Measurements from ENCODE around the gene MINDY4.
A peak's percentile ranks its signal among the peaks of the same experiment; 100 is the strongest.

Gene MINDY4

GRCh38 chr7:30894866-30895605, 123.8 kb downstream of the MINDY4 start:
- Histone ChIP-seq H2AFZ (ENCODE audit: low read length) (no peak overlapping the region), H2BK5ac (ENCODE audit: low read length) (no peak overlapping the region), H3K79me1 (ENCODE audit: low read depth, low read length) (no peaks in the 10 kb centered on the region), H2BK15ac (ENCODE audit: low read length) (no peak overlapping the region), H4K91ac (ENCODE audit: low read depth, low read length, poor library complexity) (no peak overlapping the region), H2BK12ac (ENCODE audit: low read length) (peak overlapping the region; percentile 8), H3K27me3 (ENCODE audit: control insufficient read depth in 3 of 3, insufficient read depth in 3 of 3, low read depth in 1 of 3, low read length in 3 of 3) (no peaks in the 10 kb centered on the region), H2AK5ac (ENCODE audit: low read depth, low read length) (no peak overlapping the region), H3K18ac (ENCODE audit: low read length) (no peak overlapping the region), H3K4ac (ENCODE audit: low read length) (no peak overlapping the region), H2BK120ac (ENCODE audit: low read depth, low read length) (no peak overlapping the region), H3K4me3 (ENCODE audit: low read length in 2 of 2) (no peak overlapping the region), H3K4me1 (ENCODE audit: control insufficient read depth in 2 of 2, insufficient read depth in 1 of 2, low read depth in 1 of 2, low read length in 2 of 2) (peaks cover 0 to 7% of the 10 kb centered on the region in 2 donors), H3K4me2 (ENCODE audit: insufficient read depth, low read length, poor library complexity, severe bottlenecking) (no peak overlapping the region), H3K14ac (ENCODE audit: low read length) (peak overlapping the region; percentile 4), H3K9me3 (replicated peaks in 1 of 2; ENCODE audit: control insufficient read depth in 2 of 2, insufficient read depth in 1 of 2, low read depth in 1 of 2, low read length in 2 of 2) (no peaks in the 10 kb centered on the region), H4K8ac (ENCODE audit: low read depth, low read length) (no peak overlapping the region), H3K9ac (ENCODE audit: low read depth, low read length, poor library complexity) (no peak overlapping the region), H3K36me3 (replicated peaks in 1 of 2; ENCODE audit: control insufficient read depth in 2 of 2, insufficient read depth in 2 of 2, low read length in 2 of 2) (no peaks in the 10 kb centered on the region), H3K23ac (ENCODE audit: low read depth, low read length, poor library complexity) (no peak overlapping the region), H3K27ac (replicated peaks; ENCODE audit: low read length) (no peak overlapping the region)
- no CpG with 5 or more reads among the region's 14 CpGs for WGBS, 2 donors (ENCODE audit: extremely low coverage in 2 of 2, insufficient read length in 2 of 2, insufficient replicate concordance in 1 of 2)
- no peak for DNase-seq (ENCODE audit: low spot score)

- H2BK5ac ChIP-seq (ENCODE audit: low read length) = no peak overlapping the region
- no peaks in the 10 kb centered on the region for H3K27me3 ChIP-seq (ENCODE audit: control insufficient read depth in 3 of 3, insufficient read depth in 3 of 3, low read depth in 1 of 3, low read length in 3 of 3)
- no peak overlapping the region for H3K4me3 ChIP-seq (ENCODE audit: low read length in 2 of 2)
- no CpG with 5 or more reads among the region's 9 CpGs for WGBS, 2 donors (ENCODE audit: extremely low coverage in 2 of 2, insufficient read length in 2 of 2, insufficient replicate concordance in 1 of 2)
- H3K4me1 ChIP-seq (ENCODE audit: control insufficient read depth in 2 of 2, insufficient read depth in 1 of 2, low read depth in 1 of 2, low read length in 2 of 2) = peaks cover 0 to 7% of the 10 kb centered on the region in 2 donors
- H3K4ac ChIP-seq (ENCODE audit: low read length) = no peak overlapping the region
- H3K14ac ChIP-seq (ENCODE audit: low read length) = no peak overlapping the region
- no peak overlapping the region for H2BK12ac ChIP-seq (ENCODE audit: low read length)
- no peak overlapping the region for H2AFZ ChIP-seq (ENCODE audit: low read length)
- no peaks in the 10 kb centered on the region for H3K79me1 ChIP-seq (ENCODE audit: low read depth, low read length)
- H2BK120ac ChIP-seq (ENCODE audit: low read depth, low read length) = no peak overlapping the region
- no peaks in the 10 kb centered on the region for H3K9me3 ChIP-seq (replicated peaks in 1 of 2; ENCODE audit: control insufficient read depth in 2 of 2, insufficient read depth in 1 of 2, low read depth in 1 of 2, low read length in 2 of 2)
- H4K8ac ChIP-seq (ENCODE audit: low read depth, low read length) = no peak overlapping the region
- no peak overlapping the region for H3K4me2 ChIP-seq (ENCODE audit: insufficient read depth, low read length, poor library complexity, severe bottlenecking)
- no peak overlapping the region for H3K9ac ChIP-seq (ENCODE audit: low read depth, low read length, poor library complexity)
- peak overlapping the region; percentile 66 for H3K23ac ChIP-seq (ENCODE audit: low read depth, low read length, poor library complexity)
- no peak overlapping the region for H2AK5ac ChIP-seq (ENCODE audit: low read depth, low read length)
- no peak for DNase-seq (ENCODE audit: low spot score)
- H3K27ac ChIP-seq (replicated peaks; ENCODE audit: low read length) = no peak overlapping the region
- H3K18ac ChIP-seq (ENCODE audit: low read length) = no peak overlapping the region
- H2BK15ac ChIP-seq (ENCODE audit: low read length) = no peak overlapping the region
- H3K36me3 ChIP-seq (replicated peaks in 1 of 2; ENCODE audit: control insufficient read depth in 2 of 2, insufficient read depth in 2 of 2, low read length in 2 of 2) = no peaks in the 10 kb centered on the region
- no peak overlapping the region for H4K91ac ChIP-seq (ENCODE audit: low read depth, low read length, poor library complexity)
Observed at GRCh38 chr7:30896036-30896435, 124.8 kb downstream of the MINDY4 start.

- Histone ChIP-seq H3K18ac (ENCODE audit: low read length) (no peak overlapping the region), H2AK5ac (ENCODE audit: low read depth, low read length) (peak overlapping the region; percentile 24), H2BK120ac (ENCODE audit: low read depth, low read length) (no peak overlapping the region), H4K8ac (ENCODE audit: low read depth, low read length) (no peak overlapping the region), H3K4ac (ENCODE audit: low read length) (no peak overlapping the region), H3K4me2 (ENCODE audit: insufficient read depth, low read length, poor library complexity, severe bottlenecking) (no peak overlapping the region), H3K27me3 (ENCODE audit: control insufficient read depth in 3 of 3, insufficient read depth in 3 of 3, low read depth in 1 of 3, low read length in 3 of 3) (no peaks in the 10 kb centered on the region), H3K36me3 (replicated peaks in 1 of 2; ENCODE audit: control insufficient read depth in 2 of 2, insufficient read depth in 2 of 2, low read length in 2 of 2) (no peaks in the 10 kb centered on the region), H3K4me3 (ENCODE audit: low read length in 2 of 2) (no peak overlapping the region), H2AFZ (ENCODE audit: low read length) (no peak overlapping the region), H3K9ac (ENCODE audit: low read depth, low read length, poor library complexity) (no peak overlapping the region), H2BK12ac (ENCODE audit: low read length) (no peak overlapping the region), H3K14ac (ENCODE audit: low read length) (no peak overlapping the region), H2BK15ac (ENCODE audit: low read length) (no peak overlapping the region), H4K91ac (ENCODE audit: low read depth, low read length, poor library complexity) (no peak overlapping the region), H3K23ac (ENCODE audit: low read depth, low read length, poor library complexity) (no peak overlapping the region), H3K4me1 (ENCODE audit: control insufficient read depth in 2 of 2, insufficient read depth in 1 of 2, low read depth in 1 of 2, low read length in 2 of 2) (peaks cover 0 to 7% of the 10 kb centered on the region in 2 donors), H3K9me3 (replicated peaks in 1 of 2; ENCODE audit: control insufficient read depth in 2 of 2, insufficient read depth in 1 of 2, low read depth in 1 of 2, low read length in 2 of 2) (no peaks in the 10 kb centered on the region), H3K27ac (replicated peaks; ENCODE audit: low read length) (no peak overlapping the region), H3K79me1 (ENCODE audit: low read depth, low read length) (no peaks in the 10 kb centered on the region), H2BK5ac (ENCODE audit: low read length) (no peak overlapping the region)
- WGBS, 2 donors (ENCODE audit: extremely low coverage in 2 of 2, insufficient read length in 2 of 2, insufficient replicate concordance in 1 of 2) = no CpG with 5 or more reads among the region's 13 CpGs
- no peak for DNase-seq (ENCODE audit: low spot score)
Observed at GRCh38 chr7:30896783-30897637, 125.8 kb downstream of the MINDY4 start.

- H3K18ac ChIP-seq (ENCODE audit: low read length) = no peak overlapping the region
- H2BK15ac ChIP-seq (ENCODE audit: low read length) = no peak overlapping the region
- peaks cover 0 to 7% of the 10 kb centered on the region in 2 donors for H3K4me1 ChIP-seq (ENCODE audit: control insufficient read depth in 2 of 2, insufficient read depth in 1 of 2, low read depth in 1 of 2, low read length in 2 of 2)
- no peaks in the 10 kb centered on the region for H3K27me3 ChIP-seq (ENCODE audit: control insufficient read depth in 3 of 3, insufficient read depth in 3 of 3, low read depth in 1 of 3, low read length in 3 of 3)
- no peak overlapping the region for H3K23ac ChIP-seq (ENCODE audit: low read depth, low read length, poor library complexity)
- no peaks in the 10 kb centered on the region for H3K9me3 ChIP-seq (replicated peaks in 1 of 2; ENCODE audit: control insufficient read depth in 2 of 2, insufficient read depth in 1 of 2, low read depth in 1 of 2, low read length in 2 of 2)
- no peak overlapping the region for H4K91ac ChIP-seq (ENCODE audit: low read depth, low read length, poor library complexity)
- H2BK120ac ChIP-seq (ENCODE audit: low read depth, low read length) = no peak overlapping the region
- no peak overlapping the region for H2AFZ ChIP-seq (ENCODE audit: low read length)
- H2BK5ac ChIP-seq (ENCODE audit: low read length) = no peak overlapping the region
- no peak overlapping the region for H3K14ac ChIP-seq (ENCODE audit: low read length)
- H4K8ac ChIP-seq (ENCODE audit: low read depth, low read length) = no peak overlapping the region
- H2AK5ac ChIP-seq (ENCODE audit: low read depth, low read length) = peak overlapping the region; percentile 24
- no peaks in the 10 kb centered on the region for H3K79me1 ChIP-seq (ENCODE audit: low read depth, low read length)
- no peak overlapping the region for H3K9ac ChIP-seq (ENCODE audit: low read depth, low read length, poor library complexity)
- no peak overlapping the region for H2BK12ac ChIP-seq (ENCODE audit: low read length)
- H3K4me3 ChIP-seq (ENCODE audit: low read length in 2 of 2) = no peak overlapping the region
- no peak overlapping the region for H3K27ac ChIP-seq (replicated peaks; ENCODE audit: low read length)
- H3K4me2 ChIP-seq (ENCODE audit: insufficient read depth, low read length, poor library complexity, severe bottlenecking) = no peak overlapping the region
- DNase-seq (ENCODE audit: low spot score) = no peak
- H3K4ac ChIP-seq (ENCODE audit: low read length) = no peak overlapping the region
- H3K36me3 ChIP-seq (replicated peaks in 1 of 2; ENCODE audit: control insufficient read depth in 2 of 2, insufficient read depth in 2 of 2, low read length in 2 of 2) = no peaks in the 10 kb centered on the region
- WGBS, 2 donors (ENCODE audit: extremely low coverage in 2 of 2, insufficient read length in 2 of 2, insufficient replicate concordance in 1 of 2) = no CpG with 5 or more reads among the region's 2 CpGs
Observed at GRCh38 chr7:30897770-30898169, 126.6 kb downstream of the MINDY4 start.
